HG03097 (cell line): ENCODE results near the gene GIGYF2.
"Not testable (repeated sequence)": the region's sequence is repeated elsewhere in the genome, so short reads cannot be mapped to it uniquely, and the experiment has no call there.

Source experiments
- ATAC-seq: cut with Tn5 transposase; IDR thresholded peaks from one replicate; pipeline ENCODE4 v1.9.1; 2021; ENCODE audit not compliant: unreplicated experiment, low FRiP score

Gene GIGYF2

GRCh38 chr2:232688201-232688600 is 8.9 kb upstream of the GIGYF2 start:
- ATAC-seq, result no peak

- ATAC-seq, result no peak
These were observed 7.8 kb upstream of the GIGYF2 start for GRCh38 chr2:232689152-232689910.

GRCh38 chr2:232691117-232691516 is 6.0 kb upstream of the GIGYF2 start:
- not testable (repeated sequence) for ATAC-seq

- no peak for ATAC-seq
These were observed 3.8 kb upstream of the GIGYF2 start for GRCh38 chr2:232693344-232693743.

- ATAC-seq, result no peak
These were observed 497 bp upstream of the GIGYF2 start for GRCh38 chr2:232696609-232697058.

GRCh38 chr2:232697807-232698110 is 628 bp downstream of the GIGYF2 start:
- ATAC-seq, result no peak

GRCh38 chr2:232698556-232699091 is 1.5 kb downstream of the GIGYF2 start:
- no peak for ATAC-seq

GRCh38 chr2:232699110-232699509 is 2.0 kb downstream of the GIGYF2 start:
- ATAC-seq, result no peak

- ATAC-seq, result no peak
These were observed 3.0 kb downstream of the GIGYF2 start for GRCh38 chr2:232700154-232700553.

- no peak for ATAC-seq
These were observed 9.9 kb downstream of the GIGYF2 start for GRCh38 chr2:232707076-232707475.

- ATAC-seq, result no peak
These were observed 16.4 kb downstream of the GIGYF2 start for GRCh38 chr2:232713505-232713904.

- ATAC-seq, result no peak
These were observed 17.8 kb downstream of the GIGYF2 start for GRCh38 chr2:232714969-232715368.

- not testable (repeated sequence) for ATAC-seq
These were observed 22.9 kb downstream of the GIGYF2 start for GRCh38 chr2:232720056-232720455.

- no peak for ATAC-seq
These were observed 24.1 kb downstream of the GIGYF2 start for GRCh38 chr2:232721261-232721660.

- ATAC-seq, result no peak
These were observed 24.8 kb downstream of the GIGYF2 start for GRCh38 chr2:232721882-232722281.

- ATAC-seq, result no peak
These were observed 25.9 kb downstream of the GIGYF2 start for GRCh38 chr2:232723027-232723426.

- no peak for ATAC-seq
These were observed 31.7 kb downstream of the GIGYF2 start for GRCh38 chr2:232728785-232729184.

- ATAC-seq, result no peak
These were observed 34.3 kb downstream of the GIGYF2 start for GRCh38 chr2:232731470-232731869.

GRCh38 chr2:232741294-232741693 is 44.2 kb downstream of the GIGYF2 start:
- no peak for ATAC-seq

- ATAC-seq, result no peak
These were observed 44.8 kb downstream of the GIGYF2 start for GRCh38 chr2:232741972-232742371.

GRCh38 chr2:232744963-232745362 is 47.8 kb downstream of the GIGYF2 start:
- ATAC-seq, result no peak

- ATAC-seq, result no peak
These were observed 50.9 kb downstream of the GIGYF2 start for GRCh38 chr2:232748038-232748437.
